HUES48 (cell line): Measurements from ENCODE around the gene HECTD1.
"Not testable (repeated sequence)": the region's sequence is repeated elsewhere in the genome, so short reads cannot be mapped to it uniquely, and the experiment has no call there.

Experiments
- H3K27ac ChIP-seq: one replicate; pipeline ENCODE4 v1.7.0; 2013; ENCODE audit warnings: low read depth, low read length, inconsistent platforms
- H3K27me3 ChIP-seq: 2 replicates; pipeline ENCODE4 v1.6.1; 2013; ENCODE audit warnings: mild to moderate bottlenecking, low read length; ENCODE audit not compliant: control insufficient read depth, insufficient read depth
- H3K36me3 ChIP-seq: 2 replicates; pipeline ENCODE4 v1.6.1; 2013; ENCODE audit warnings: low read length; ENCODE audit not compliant: control insufficient read depth, insufficient read depth
- H3K4me1 ChIP-seq: 2 replicates; pipeline ENCODE4 v1.6.1; 2013; ENCODE audit warnings: mild to moderate bottlenecking, low read length; ENCODE audit not compliant: control insufficient read depth, insufficient read depth
- H3K4me3 ChIP-seq: 2 replicates; pipeline ENCODE4 v1.5.1; 2013; ENCODE audit warnings: mild to moderate bottlenecking, low read depth, low read length
- H3K9ac ChIP-seq: 2 replicates; pipeline ENCODE4 v1.6.1; 2013; ENCODE audit warnings: mild to moderate bottlenecking, low read depth, low read length, moderate library complexity
- H3K9me3 ChIP-seq: 2 replicates; pipeline ENCODE4 v1.6.1; 2013; ENCODE audit warnings: low read length; ENCODE audit not compliant: control insufficient read depth, insufficient read depth

HECTD1 gene

DNA sequence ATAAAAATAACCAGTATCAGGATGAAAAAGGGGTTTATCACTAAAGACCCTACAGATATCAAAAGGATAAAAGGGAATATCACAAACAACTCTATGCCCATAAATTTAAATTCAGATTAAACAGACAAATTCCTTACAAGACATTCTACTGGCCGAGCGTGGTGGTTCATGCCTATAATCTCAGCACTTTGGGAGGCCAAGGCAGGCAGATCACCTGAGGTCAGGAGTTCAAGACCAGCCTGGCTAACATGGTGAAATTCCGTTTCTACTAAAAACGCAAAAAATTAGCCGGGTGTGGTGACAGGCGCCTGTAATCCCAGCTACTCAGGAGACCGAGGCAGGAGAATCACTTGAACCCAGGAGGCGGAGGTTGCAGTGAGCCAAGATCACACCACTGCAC, 15.0 kb downstream of the HECTD1 start:
- H3K27ac ChIP-seq, H3K27me3 ChIP-seq, H3K9ac ChIP-seq, H3K4me3 ChIP-seq, H3K9me3 ChIP-seq: not testable (repeated sequence)
- Histone ChIP-seq H3K36me3 (peaks cover 27% of the 10 kb centered on the region), H3K4me1 (peaks cover 23% of the 10 kb centered on the region)

DNA sequence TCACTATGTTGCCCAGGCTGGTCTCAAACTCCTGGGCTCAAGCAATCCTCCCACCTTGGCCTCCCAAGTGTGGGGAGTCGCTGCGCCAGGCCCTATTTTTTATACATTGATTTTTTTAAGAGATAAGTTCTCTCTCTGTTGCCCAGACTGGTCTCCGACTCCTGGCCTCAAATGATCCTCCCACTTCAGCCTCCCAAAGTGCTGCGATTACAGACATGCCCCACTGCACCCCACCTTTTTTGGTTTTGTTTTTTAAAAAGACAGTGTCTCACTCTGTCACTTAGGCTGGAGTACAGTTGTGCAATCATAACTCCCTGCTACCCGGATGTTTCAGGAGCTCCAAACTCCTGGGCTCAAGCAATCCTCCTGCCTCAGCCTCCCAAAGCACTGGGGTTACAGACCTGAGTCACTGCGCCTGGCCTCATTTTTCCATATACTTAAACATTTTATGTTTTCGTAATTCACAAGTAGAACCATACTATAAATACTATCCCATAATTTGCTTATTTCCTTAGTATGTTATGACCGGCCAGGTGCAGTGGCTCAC, 16.8 kb downstream of the HECTD1 start:
- H3K27ac ChIP-seq, result no peak overlapping the region
- no peaks in the 10 kb centered on the region for H3K9me3 ChIP-seq
- H3K4me3 ChIP-seq, result no peak overlapping the region
- H3K4me1 ChIP-seq, result peaks cover 11% of the 10 kb centered on the region
- H3K36me3 ChIP-seq, result peaks cover 30% of the 10 kb centered on the region
- no peak overlapping the region for H3K9ac ChIP-seq
- H3K27me3 ChIP-seq, result no peaks in the 10 kb centered on the region

DNA sequence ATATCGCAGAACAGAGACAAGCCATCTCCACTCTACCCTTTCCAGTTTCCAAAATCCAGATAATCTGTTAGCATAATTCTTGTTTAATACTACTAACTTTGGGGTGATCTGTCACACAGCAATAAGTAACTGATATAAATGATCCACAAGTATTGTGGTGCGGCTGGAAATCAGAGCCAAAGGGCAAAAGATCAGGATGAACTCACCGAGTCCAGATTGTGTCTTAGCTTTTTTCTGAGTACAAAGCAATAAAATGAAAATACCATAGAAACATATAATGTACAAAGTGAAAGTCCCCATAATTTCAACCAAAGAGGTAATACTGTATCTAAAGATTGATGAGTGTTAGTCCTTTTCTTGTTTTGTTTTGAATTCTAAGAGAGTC, 17.4 kb downstream of the HECTD1 start:
- Histone ChIP-seq H3K9me3 (no peaks in the 10 kb centered on the region), H3K36me3 (peaks cover 35% of the 10 kb centered on the region), H3K4me1 (peaks cover 5% of the 10 kb centered on the region), H3K9ac (no peak overlapping the region), H3K27ac (no peak overlapping the region), H3K4me3 (no peak overlapping the region), H3K27me3 (no peaks in the 10 kb centered on the region)

DNA sequence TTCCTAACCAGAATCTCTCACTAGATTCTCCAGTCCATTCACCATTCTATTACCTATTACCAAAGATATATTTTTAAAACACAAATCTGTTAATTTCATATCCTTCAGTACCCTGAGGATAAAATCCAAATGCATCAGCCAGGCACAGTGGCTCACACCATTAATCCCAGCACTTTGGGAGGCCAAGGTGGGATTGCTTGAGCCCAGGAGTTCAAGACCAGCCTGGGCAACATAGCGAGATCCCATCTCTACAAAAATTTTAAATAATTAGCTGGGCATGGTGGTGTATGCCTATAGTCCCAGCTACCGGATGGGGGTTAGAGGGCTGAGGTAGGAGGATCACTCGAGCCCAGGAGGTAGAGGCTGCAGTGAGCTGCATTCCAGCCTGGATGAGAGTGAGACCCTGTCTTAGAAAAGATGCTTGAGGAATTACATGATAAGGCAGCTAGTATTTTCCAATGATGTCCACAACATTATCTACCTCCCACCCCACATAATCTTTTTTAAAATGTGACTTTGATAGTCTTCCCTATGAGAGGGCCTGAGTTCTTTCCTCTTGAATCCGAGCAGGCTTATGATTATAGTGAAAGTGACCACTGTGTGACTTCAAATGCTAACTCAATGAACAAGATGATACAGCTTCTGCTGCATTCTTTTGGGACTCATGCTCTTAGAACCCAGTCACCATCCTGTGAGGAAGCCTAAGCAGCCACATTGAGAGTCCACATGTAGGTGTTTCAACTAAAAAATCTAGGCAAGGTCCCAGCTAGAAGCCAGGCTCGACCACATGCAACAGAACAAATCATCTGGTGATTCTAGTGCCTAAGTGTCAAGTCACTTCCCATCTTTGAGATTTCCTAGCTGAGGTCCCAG, 18.0 kb downstream of the HECTD1 start:
- Histone ChIP-seq H3K36me3 (peaks cover 30% of the 10 kb centered on the region), H3K4me3 (no peak overlapping the region), H3K27me3 (no peaks in the 10 kb centered on the region), H3K4me1 (no peaks in the 10 kb centered on the region), H3K9ac (no peak overlapping the region), H3K9me3 (no peaks in the 10 kb centered on the region), H3K27ac (no peak overlapping the region)

DNA sequence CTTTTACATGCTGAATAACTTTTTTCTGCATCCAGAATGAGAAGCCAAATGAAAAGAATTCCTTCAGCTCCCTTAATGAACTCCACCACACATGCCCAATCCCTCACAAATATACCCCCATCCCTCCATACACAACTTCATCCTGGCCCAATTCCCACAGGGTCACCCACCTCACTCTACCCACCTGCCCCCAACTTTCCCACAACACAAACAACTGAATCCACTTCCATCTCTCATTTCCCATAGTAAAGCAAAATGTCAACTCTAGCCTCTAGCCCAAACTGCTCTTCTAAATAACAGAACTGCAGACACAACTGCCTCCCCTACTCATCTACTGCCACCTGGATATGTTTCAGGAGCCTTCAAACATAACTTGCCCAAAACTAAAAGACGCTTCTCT, 18.8 kb downstream of the HECTD1 start:
- no peaks in the 10 kb centered on the region for H3K4me1 ChIP-seq
- no peaks in the 10 kb centered on the region for H3K27me3 ChIP-seq
- no peak overlapping the region for H3K4me3 ChIP-seq
- no peaks in the 10 kb centered on the region for H3K9me3 ChIP-seq
- peaks cover 23% of the 10 kb centered on the region for H3K36me3 ChIP-seq
- no peak overlapping the region for H3K27ac ChIP-seq
- H3K9ac ChIP-seq, result no peak overlapping the region

DNA sequence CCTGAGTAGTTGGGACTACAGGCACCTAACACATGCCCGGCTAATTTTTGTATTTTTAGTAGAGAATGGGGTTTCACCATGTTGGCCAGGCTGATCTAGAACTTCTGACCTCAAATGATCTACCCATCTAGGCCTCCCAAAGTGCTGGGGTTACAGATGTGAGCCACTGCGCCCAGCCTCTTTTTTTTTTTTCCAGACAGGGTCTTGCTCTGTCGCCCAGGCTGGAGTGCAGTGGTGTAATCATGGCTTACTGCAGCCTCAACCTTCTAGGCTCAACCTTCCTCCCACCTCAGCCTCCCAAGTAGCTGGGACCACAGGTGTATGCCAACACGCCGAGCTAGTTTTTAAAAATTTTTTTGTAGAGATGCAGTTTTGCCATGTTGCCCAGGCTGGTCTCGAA, 25.6 kb downstream of the HECTD1 start:
- peaks cover 35% of the 10 kb centered on the region for H3K36me3 ChIP-seq

DNA sequence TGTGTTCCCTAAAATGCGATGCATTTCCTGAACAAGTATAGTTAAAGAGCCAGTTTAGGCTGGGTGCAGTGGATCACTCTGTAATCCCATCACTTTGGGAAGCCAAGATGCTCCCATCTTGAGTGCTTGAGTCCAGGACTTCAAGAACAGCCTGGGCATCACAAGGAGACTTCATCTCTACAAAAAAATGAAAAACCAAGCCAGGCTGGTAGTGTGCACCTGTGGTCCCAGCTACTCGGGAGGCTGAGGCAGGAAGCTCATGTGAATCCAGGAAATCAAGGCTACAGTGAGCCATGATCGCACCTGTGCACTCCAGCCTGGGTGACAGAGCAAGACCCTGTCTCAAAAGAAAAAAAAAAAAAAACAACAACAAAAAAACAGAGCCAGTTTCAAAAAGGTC, 26.3 kb downstream of the HECTD1 start:
- no peaks in the 10 kb centered on the region for H3K4me1 ChIP-seq
- no peak overlapping the region for H3K4me3 ChIP-seq
- no peaks in the 10 kb centered on the region for H3K9me3 ChIP-seq
- H3K9ac ChIP-seq, result no peak overlapping the region
- no peak overlapping the region for H3K27ac ChIP-seq
- H3K36me3 ChIP-seq, result peaks cover 36% of the 10 kb centered on the region
- H3K27me3 ChIP-seq, result no peaks in the 10 kb centered on the region

More for the DNA sequence above, 25.6 kb downstream of the HECTD1 start:
- not testable (repeated sequence) for H3K9ac ChIP-seq, H3K27me3 ChIP-seq, H3K27ac ChIP-seq, H3K4me3 ChIP-seq, H3K4me1 ChIP-seq, H3K9me3 ChIP-seq

DNA sequence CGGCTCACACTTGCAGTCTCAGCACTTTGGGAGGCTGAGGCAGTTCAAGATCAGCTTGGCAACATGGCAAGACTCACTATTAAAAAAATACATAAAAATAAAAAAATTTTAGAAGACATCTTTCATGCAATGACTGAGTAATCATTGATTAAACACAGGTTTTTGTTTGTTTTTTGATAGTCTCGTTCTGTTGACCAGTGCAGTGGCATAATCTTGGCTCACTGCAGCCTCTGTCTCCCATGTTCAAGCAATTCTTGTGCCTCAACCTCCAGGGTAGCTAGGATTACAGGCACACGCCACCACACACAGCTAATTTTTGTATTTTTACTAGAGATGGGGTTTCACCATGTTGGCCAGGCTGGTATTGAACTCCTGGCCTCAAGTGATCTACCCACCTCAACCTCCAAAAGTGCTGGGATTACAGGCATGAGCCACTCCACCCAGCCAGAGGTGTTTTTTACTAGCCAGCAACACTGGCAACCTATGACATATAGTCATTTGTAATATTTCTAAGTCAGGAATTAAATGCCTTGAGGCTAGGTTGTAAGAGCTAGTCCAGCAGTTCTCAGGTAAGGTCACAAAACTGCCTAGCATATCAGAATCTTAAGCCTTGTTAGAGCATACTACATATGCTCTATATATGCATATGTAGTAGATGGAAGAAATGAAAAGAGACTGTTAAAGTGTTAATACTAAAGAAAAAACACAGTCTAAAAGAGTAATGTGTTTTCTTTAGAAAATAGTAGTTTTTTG, 27.1 kb downstream of the HECTD1 start:
- H3K4me1 ChIP-seq, result no peaks in the 10 kb centered on the region
- no peaks in the 10 kb centered on the region for H3K9me3 ChIP-seq
- H3K4me3 ChIP-seq, result no peak overlapping the region
- no peak overlapping the region for H3K27ac ChIP-seq
- no peaks in the 10 kb centered on the region for H3K27me3 ChIP-seq
- H3K36me3 ChIP-seq, result peaks cover 38% of the 10 kb centered on the region
- H3K9ac ChIP-seq, result no peak overlapping the region

DNA sequence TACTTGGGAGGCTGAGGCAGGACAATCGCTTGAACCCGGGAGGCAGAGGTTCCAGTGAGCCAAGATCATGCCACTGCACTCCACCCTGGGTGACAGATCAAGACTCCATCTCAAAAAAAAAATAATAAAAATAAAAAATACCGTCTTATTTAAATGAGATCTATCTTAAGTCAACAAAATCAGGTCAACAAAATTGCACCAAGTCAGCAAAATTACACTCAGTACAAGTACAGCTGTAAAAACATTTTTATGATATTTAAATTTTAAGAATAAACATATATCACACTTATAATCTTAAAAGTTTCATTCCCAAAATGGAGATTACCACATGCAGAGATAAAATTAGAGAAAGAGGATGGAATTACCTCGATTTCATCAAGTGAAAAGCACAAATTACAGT, 33.2 kb downstream of the HECTD1 start:
- no peak overlapping the region for H3K27ac ChIP-seq
- H3K9me3 ChIP-seq, result no peaks in the 10 kb centered on the region
- no peak overlapping the region for H3K9ac ChIP-seq
- H3K27me3 ChIP-seq, result no peaks in the 10 kb centered on the region
- no peaks in the 10 kb centered on the region for H3K4me1 ChIP-seq
- no peak overlapping the region for H3K4me3 ChIP-seq
- peaks cover 86% of the 10 kb centered on the region for H3K36me3 ChIP-seq

DNA sequence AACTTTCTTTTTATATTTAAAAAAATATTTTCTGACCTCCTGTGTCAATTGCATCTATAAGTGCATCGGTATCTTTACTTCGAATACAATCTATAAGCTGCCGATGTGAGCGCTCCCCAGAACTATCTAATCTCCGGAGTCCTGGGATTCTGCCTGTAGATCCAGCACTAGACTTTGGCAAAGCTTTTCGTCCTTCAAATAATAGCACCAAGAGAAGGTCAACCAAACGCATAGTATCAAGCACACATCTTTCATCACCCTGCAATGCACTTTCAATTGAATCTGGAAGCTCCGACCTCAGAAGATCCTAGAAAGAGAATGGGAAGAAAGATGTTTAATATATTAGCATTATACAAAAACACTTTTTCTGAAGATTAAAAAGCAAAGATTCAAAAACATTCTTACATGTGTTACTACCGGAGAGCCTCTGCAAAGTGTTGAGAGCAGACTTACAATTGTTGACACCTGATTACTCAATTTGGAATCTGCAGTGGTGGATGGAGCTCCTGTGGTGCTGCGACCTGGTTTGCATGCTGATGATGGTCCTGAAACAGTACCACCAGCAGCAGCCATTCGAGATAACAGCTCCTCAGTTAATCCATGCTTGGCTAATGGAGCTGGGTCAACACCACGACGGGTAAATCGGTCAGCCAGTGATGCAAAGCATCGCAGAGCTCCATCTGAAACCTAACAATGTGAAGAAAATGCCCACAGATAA, 34.3 kb downstream of the HECTD1 start:
- H3K27me3 ChIP-seq, result no peaks in the 10 kb centered on the region
- no peak overlapping the region for H3K27ac ChIP-seq
- H3K4me3 ChIP-seq, result no peak overlapping the region
- H3K9me3 ChIP-seq, result no peaks in the 10 kb centered on the region
- no peak overlapping the region for H3K9ac ChIP-seq
- H3K36me3 ChIP-seq, result peaks cover 92% of the 10 kb centered on the region
- H3K4me1 ChIP-seq, result no peaks in the 10 kb centered on the region
